ENCODE measurements around the gene CLDN9. TPM values are rescaled to one million over a fixed set of nuclear protein-coding genes. Genes with fewer than 3 reads are reported as not detected.

Gene CLDN9
- total RNA-seq, 1 donor from 2014 or later: 0.39 TPM

DNA sequence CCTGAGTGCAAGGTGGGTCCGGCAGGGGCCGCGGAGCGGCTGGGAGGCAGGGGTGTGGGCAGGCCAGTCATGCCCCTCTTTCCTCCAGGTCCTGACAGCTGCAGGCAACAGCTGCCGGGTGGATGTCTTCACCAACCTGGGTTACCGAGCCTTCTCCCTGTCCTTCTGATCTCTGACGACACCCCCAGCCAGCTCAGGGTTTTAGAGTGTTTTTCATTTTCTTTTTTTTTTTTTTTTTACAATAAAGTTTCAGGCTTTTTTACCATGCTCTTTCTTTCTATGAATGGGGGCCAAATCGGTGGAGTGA, 14.7 kb downstream of the CLDN9 start:
- Mint-ChIP-seq H3K27me3 (ENCODE audit: unreplicated experiment) (peaks cover 16% of the 10 kb centered on the region), H3K4me3 (ENCODE audit: unreplicated experiment) (peak overlapping the region; percentile 42), H3K9me3 (ENCODE audit: unreplicated experiment) (peaks cover 2% of the 10 kb centered on the region), H3K4me1 (ENCODE audit: low read depth, unreplicated experiment) (peaks cover 13% of the 10 kb centered on the region), H3K27ac (ENCODE audit: unreplicated experiment) (peak overlapping the region; percentile 64), H3K36me3 (ENCODE audit: unreplicated experiment) (no peaks in the 10 kb centered on the region)
- TF ChIP-seq, protein P1, sequence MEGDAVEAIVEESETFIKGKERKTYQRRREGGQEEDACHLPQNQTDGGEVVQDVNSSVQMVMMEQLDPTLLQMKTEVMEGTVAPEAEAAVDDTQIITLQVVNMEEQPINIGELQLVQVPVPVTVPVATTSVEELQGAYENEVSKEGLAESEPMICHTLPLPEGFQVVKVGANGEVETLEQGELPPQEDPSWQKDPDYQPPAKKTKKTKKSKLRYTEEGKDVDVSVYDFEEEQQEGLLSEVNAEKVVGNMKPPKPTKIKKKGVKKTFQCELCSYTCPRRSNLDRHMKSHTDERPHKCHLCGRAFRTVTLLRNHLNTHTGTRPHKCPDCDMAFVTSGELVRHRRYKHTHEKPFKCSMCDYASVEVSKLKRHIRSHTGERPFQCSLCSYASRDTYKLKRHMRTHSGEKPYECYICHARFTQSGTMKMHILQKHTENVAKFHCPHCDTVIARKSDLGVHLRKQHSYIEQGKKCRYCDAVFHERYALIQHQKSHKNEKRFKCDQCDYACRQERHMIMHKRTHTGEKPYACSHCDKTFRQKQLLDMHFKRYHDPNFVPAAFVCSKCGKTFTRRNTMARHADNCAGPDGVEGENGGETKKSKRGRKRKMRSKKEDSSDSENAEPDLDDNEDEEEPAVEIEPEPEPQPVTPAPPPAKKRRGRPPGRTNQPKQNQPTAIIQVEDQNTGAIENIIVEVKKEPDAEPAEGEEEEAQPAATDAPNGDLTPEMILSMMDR (IDR thresholded peaks at IDR 0.05; ENCODE audit: partially characterized antibody, unreplicated experiment): no peak
- no peak for DNase-seq

DNA sequence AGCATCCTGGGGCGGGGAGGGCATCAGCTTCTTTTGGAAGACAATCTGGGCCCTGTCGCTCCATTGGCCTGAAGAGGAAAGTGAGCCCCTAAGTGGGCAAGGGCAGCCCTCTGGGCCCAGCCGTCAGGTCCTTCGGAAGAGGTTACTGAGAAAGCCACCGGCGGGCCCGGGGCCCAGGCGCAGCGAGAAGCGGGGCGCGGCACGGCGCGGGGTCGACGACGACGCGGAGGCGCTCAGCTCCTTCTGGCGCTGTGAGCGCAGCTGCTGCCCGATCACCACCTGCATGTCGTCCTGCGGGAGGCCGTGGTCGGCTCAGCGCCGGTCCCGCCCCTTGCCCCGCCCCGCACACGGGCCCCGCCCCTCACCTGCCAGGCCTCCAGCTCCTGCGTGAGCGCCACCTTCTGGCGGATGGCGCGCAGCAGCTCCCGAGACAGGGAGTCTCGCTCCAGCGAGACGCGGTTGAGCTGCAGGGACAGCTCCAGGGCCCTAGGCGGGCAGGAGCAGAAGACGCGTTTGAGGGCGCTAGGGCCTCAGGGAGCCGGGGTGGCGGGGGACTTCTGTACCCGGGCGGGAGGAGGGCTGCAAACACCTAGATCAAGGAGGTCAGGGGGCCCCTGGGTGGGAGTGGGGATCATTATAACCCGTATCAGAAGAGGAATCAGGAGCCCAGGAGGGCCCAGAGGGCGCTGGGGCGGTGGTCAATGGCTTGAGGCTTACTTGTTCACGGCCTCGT, 15.4 kb downstream of the CLDN9 start:
- Mint-ChIP-seq H3K9me3 (ENCODE audit: unreplicated experiment) (peaks cover 2% of the 10 kb centered on the region), H3K36me3 (ENCODE audit: unreplicated experiment) (no peaks in the 10 kb centered on the region), H3K27me3 (ENCODE audit: unreplicated experiment) (peaks cover 17% of the 10 kb centered on the region), H3K27ac (ENCODE audit: unreplicated experiment) (peak overlapping the region; percentile 64), H3K4me3 (ENCODE audit: unreplicated experiment) (peak overlapping the region; percentile 42), H3K4me1 (ENCODE audit: low read depth, unreplicated experiment) (peaks cover 10% of the 10 kb centered on the region)
- TF ChIP-seq, protein P1 (IDR thresholded peaks at IDR 0.05; ENCODE audit: partially characterized antibody, unreplicated experiment): peak; percentile 91
- peak; percentile 94 for DNase-seq

DNA sequence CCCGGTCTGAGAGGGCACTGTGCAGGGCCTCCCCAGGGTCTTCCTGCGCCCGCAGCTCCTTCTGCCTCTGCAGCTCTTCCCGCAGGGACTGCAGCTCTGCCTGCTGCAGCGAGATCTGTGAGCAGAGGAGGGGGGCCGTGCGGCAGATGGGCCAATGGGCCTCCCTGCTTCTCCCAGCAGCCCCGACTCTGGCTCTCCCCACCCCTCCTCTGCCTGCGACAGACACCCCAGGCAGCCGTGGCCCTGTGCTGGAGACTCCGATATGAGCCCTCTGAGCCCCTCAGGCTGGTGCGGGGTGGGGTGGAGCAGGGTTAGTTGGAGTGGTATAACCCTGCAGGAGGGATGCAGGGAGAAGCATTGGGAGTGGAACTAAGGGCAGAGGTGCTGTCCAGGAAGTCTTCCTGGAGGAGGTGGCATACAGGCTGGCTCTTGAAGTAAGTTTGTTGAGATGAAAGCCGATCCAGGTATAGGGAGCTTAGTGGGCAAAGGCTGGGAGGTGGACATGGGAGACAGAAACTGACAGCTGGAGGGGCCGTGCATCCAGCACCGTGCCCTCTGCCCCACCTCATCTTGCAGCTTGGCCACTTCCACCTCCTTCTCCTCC, 16.1 kb downstream of the CLDN9 start:
- H3K9me3 Mint-ChIP-seq (ENCODE audit: unreplicated experiment): peaks cover 2% of the 10 kb centered on the region
- H3K36me3 Mint-ChIP-seq (ENCODE audit: unreplicated experiment): no peaks in the 10 kb centered on the region
- peak overlapping the region; percentile 54 for H3K4me3 Mint-ChIP-seq (ENCODE audit: unreplicated experiment)
- peaks cover 18% of the 10 kb centered on the region for H3K27me3 Mint-ChIP-seq (ENCODE audit: unreplicated experiment)
- H3K27ac Mint-ChIP-seq (ENCODE audit: unreplicated experiment): no peak overlapping the region
- DNase-seq: peak; percentile 66
- TF ChIP-seq, protein P1 (IDR thresholded peaks at IDR 0.05; ENCODE audit: partially characterized antibody, unreplicated experiment): no peak
- peaks cover 9% of the 10 kb centered on the region for H3K4me1 Mint-ChIP-seq (ENCODE audit: low read depth, unreplicated experiment)

DNA sequence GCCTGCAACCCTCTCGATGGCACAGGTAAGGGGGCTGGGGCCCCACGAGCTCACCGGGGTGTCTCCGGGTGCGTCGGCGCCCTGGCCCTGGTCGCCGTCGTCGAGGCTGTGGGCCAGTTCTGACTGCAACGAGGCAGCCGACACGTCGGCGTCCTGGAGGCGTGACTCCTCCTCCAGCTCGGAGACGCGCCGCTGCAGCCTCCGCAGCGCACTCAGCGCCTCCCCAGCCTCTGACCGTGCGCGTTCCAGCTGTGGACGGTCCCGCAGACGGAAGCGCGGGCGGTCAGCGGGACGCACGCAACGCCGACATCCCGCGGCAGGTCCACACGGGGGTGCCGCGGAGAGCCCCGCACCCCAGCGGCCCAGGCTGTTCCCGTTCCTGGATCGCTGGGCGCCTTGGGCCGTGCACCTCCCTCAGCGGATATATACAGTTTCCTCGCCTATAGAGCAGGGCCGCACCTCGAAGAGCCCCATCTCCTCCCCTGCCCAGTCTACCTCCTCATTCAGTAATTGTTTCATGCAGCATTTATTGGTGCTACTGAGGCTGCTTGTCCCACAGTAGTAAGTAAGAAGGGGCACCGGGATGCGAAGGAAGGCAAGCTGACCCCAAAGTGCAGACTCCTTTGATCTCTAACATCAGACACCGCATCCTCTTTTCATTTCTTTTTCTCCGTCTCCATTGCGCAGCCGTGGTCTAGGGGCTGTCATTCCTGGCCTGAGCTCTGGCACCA, 16.9 kb downstream of the CLDN9 start:
- Mint-ChIP-seq H3K27ac (ENCODE audit: unreplicated experiment) (peak overlapping the region; percentile 39), H3K9me3 (ENCODE audit: unreplicated experiment) (peaks cover 2% of the 10 kb centered on the region), H3K4me1 (ENCODE audit: low read depth, unreplicated experiment) (peaks cover 6% of the 10 kb centered on the region), H3K36me3 (ENCODE audit: unreplicated experiment) (no peaks in the 10 kb centered on the region), H3K27me3 (ENCODE audit: unreplicated experiment) (peaks cover 14% of the 10 kb centered on the region), H3K4me3 (ENCODE audit: unreplicated experiment) (peak overlapping the region; percentile 55)
- no peak for DNase-seq
- TF ChIP-seq, protein P1 (IDR thresholded peaks at IDR 0.05; ENCODE audit: partially characterized antibody, unreplicated experiment): no peak

All from glutamatergic neuron (in vitro differentiated cells).